HG03342 (cell line): ENCODE results near the gene ABLIM1.

Experiments
- ATAC-seq: cut with Tn5 transposase; IDR thresholded peaks from one replicate; pipeline ENCODE4 v1.9.1; 2021; ENCODE audit warnings: mild to moderate bottlenecking, moderate library complexity; ENCODE audit not compliant: unreplicated experiment

The ABLIM1 gene

GRCh38 chr10:114472877-114473253 is 185.2 kb downstream of the ABLIM1 start:
- no peak for ATAC-seq

GRCh38 chr10:114471906-114472876 is 185.9 kb downstream of the ABLIM1 start:
- ATAC-seq: no peak

GRCh38 chr10:114470956-114471905 is 186.8 kb downstream of the ABLIM1 start:
- peak; percentile 93 for ATAC-seq

GRCh38 chr10:114470361-114470760 is 187.7 kb downstream of the ABLIM1 start:
- no peak for ATAC-seq

GRCh38 chr10:114458955-114459354 is 199.1 kb downstream of the ABLIM1 start:
- ATAC-seq: peak; percentile 69

- ATAC-seq: no peak
Observed at GRCh38 chr10:114458216-114458920, 199.7 kb downstream of the ABLIM1 start.

GRCh38 chr10:114453576-114453975 is 204.5 kb downstream of the ABLIM1 start:
- no peak for ATAC-seq

- no peak for ATAC-seq
Observed at GRCh38 chr10:114448897-114449296, 209.2 kb downstream of the ABLIM1 start.

- no peak for ATAC-seq
Observed at GRCh38 chr10:114445332-114445731, 212.7 kb downstream of the ABLIM1 start.

- ATAC-seq: no peak
Observed at GRCh38 chr10:114444819-114445218, 213.3 kb downstream of the ABLIM1 start.

GRCh38 chr10:114442091-114442630 is 215.9 kb downstream of the ABLIM1 start:
- no peak for ATAC-seq

GRCh38 chr10:114441107-114441506 is 217.0 kb downstream of the ABLIM1 start:
- ATAC-seq: no peak

- ATAC-seq: no peak
Observed at GRCh38 chr10:114437473-114438292, 220.4 kb downstream of the ABLIM1 start.

GRCh38 chr10:114436941-114437340 is 221.1 kb downstream of the ABLIM1 start:
- ATAC-seq: no peak

- no peak for ATAC-seq
Observed at GRCh38 chr10:114432566-114433093, 225.4 kb downstream of the ABLIM1 start.

- ATAC-seq: no peak
Observed at GRCh38 chr10:114431414-114432135, 226.5 kb downstream of the ABLIM1 start.

- no peak for ATAC-seq
Observed at GRCh38 chr10:114430688-114431413, 227.2 kb downstream of the ABLIM1 start.
